H1 (cell line): ENCODE data around the gene NOLC1. TPM values are rescaled to one million over a fixed set of nuclear protein-coding genes. Genes with fewer than 3 reads are reported as not detected.

ENCODE experiments used
- CTCF ChIA-PET: fragments of 300-600 bp; sonication (Branson Sonifier 250); formaldehyde crosslinking; loops from one replicate; lab custom pipeline; 2021; ENCODE audit not compliant: partially characterized antibody; lab: Charles Lee
- POLR2A ChIA-PET: fragments of 300-600 bp; sonication (Branson Sonifier 250); formaldehyde crosslinking; loops from one replicate; lab custom pipeline; 2021; ENCODE audit warnings: inconsistent platforms; ENCODE audit not compliant: partially characterized antibody; lab: Charles Lee
- DNase-seq, 2 experiments: peaks; one replicate each; pipeline versions ENCODE4 v3.0.0 to v3.0.0-alpha.2; 2010 to 2022; ENCODE audit warnings: low spot score in 2 of 2, low read depth in 1 of 2, mixed read lengths in 1 of 2
- FAIRE-seq: peaks from 2 replicates; lab custom pipeline; 2011; peaks lifted over from hg19 to GRCh38; lab: Jason Lieb, UNC
- H2AFZ ChIP-seq: 2 replicates; pipeline ENCODE4 v1.8.1; 2012; ENCODE audit warnings: low read length, inconsistent platforms
- H2AK5ac ChIP-seq: 2 replicates; pipeline ENCODE4 v1.6.1; 2013; ENCODE audit warnings: low read depth, low read length
- H2BK120ac ChIP-seq: replicated peaks from 2 replicates; pipeline ENCODE3; 2013; ENCODE audit warnings: low read depth, low read length, inconsistent platforms
- H2BK12ac ChIP-seq: 2 replicates; pipeline ENCODE4 v1.6.1; 2013; ENCODE audit warnings: low read depth, low read length
- H2BK15ac ChIP-seq: 2 replicates; pipeline ENCODE4 v1.6.1; 2013; ENCODE audit warnings: low read length
- H2BK20ac ChIP-seq: 2 replicates; pipeline ENCODE4 v1.6.1; 2013; ENCODE audit warnings: low read length
- H2BK5ac ChIP-seq: 2 replicates; pipeline ENCODE4 v1.6.1; 2013; ENCODE audit warnings: low read depth, low read length
- H3K14ac ChIP-seq: 2 replicates; pipeline ENCODE4 v1.6.1; 2013; ENCODE audit warnings: inconsistent platforms; ENCODE audit not compliant: insufficient read length
- H3K18ac ChIP-seq: 2 replicates; pipeline ENCODE4 v1.6.1; 2013; ENCODE audit warnings: low read length; ENCODE audit errors: extremely low read depth
- H3K23ac ChIP-seq: 2 replicates; pipeline ENCODE4 v1.6.1; 2013; ENCODE audit warnings: inconsistent platforms; ENCODE audit not compliant: insufficient read length
- H3K23me2 ChIP-seq: 2 replicates; pipeline ENCODE4 v1.6.1; 2013; ENCODE audit warnings: low read depth, low read length
- H3K27ac ChIP-seq: 2 replicates; pipeline ENCODE4 v1.6.1; 2011; ENCODE audit warnings: low read depth, low read length, inconsistent platforms
- H3K27me3 ChIP-seq, 4 experiments: replicated peaks in 1 of 4; 1 replicate in 1 of 4; 2 replicates in 3 of 4; pipeline versions ENCODE4 v1.6.1 to v1.8.1; 2011 to 2013; ENCODE audit warnings: low read length in 3 of 4, mild to moderate bottlenecking in 3 of 4, inconsistent platforms in 2 of 4, mixed read lengths in 2 of 4, moderate library complexity in 1 of 4; ENCODE audit not compliant: control insufficient read depth in 3 of 4, insufficient read depth in 3 of 4; ENCODE audit errors: extremely low read depth in 1 of 4
- H3K36me3 ChIP-seq, 4 experiments: 2 replicates each; pipeline versions ENCODE4 v1.6.1 to v1.8.1; 2011 to 2013; ENCODE audit warnings: mild to moderate bottlenecking in 4 of 4, low read length in 3 of 4, moderate library complexity in 2 of 4, control low read depth in 1 of 4, inconsistent platforms in 1 of 4; ENCODE audit not compliant: insufficient read depth in 4 of 4, control insufficient read depth in 2 of 4
- H3K4ac ChIP-seq: replicated peaks from 2 replicates; pipeline ENCODE3; 2013; ENCODE audit warnings: low read length, low read depth, mixed read lengths, inconsistent platforms; ENCODE audit not compliant: insufficient read length
- H3K4me1 ChIP-seq, 4 experiments: replicated peaks in 1 of 4; 1 replicate in 1 of 4; 2 replicates in 3 of 4; pipeline versions ENCODE4 v1.6.1 to v1.8.1; 2011 to 2013; ENCODE audit warnings: low read length in 3 of 4, inconsistent platforms in 2 of 4, mixed read lengths in 1 of 4; ENCODE audit not compliant: insufficient read depth in 4 of 4, control insufficient read depth in 3 of 4
- H3K4me2 ChIP-seq, 2 experiments: 2 replicates each; pipeline versions ENCODE4 v1.6.1 to v1.8.1; 2011 to 2013; ENCODE audit warnings: low read depth in 2 of 2, low read length in 2 of 2, control low read depth in 1 of 2, inconsistent platforms in 1 of 2, mild to moderate bottlenecking in 1 of 2; ENCODE audit not compliant: insufficient read depth in 1 of 2
- H3K4me3 ChIP-seq, 4 experiments: fragments of 200-600, 300-600 bp in 1 of 4; sonication (generic), shearing (Covaris generic), sonication (Bioruptor Twin) in 1 of 4; 2 replicates each; pipeline versions ENCODE4 v1.5.1 to v1.8.1; 2011 to 2016; ENCODE audit warnings: low read length in 4 of 4, low read depth in 3 of 4, control low read depth in 2 of 4, inconsistent platforms in 2 of 4, mild to moderate bottlenecking in 2 of 4, mixed read lengths in 1 of 4, moderate library complexity in 1 of 4; ENCODE audit not compliant: insufficient read depth in 2 of 4; ENCODE audit errors: extremely low read depth in 1 of 4
- H3K56ac ChIP-seq: replicated peaks from 2 replicates; pipeline ENCODE3; 2013; ENCODE audit warnings: low read depth, mild to moderate bottlenecking, mixed read lengths, low read length, inconsistent platforms; ENCODE audit not compliant: insufficient read length
- H3K79me1 ChIP-seq: 2 replicates; pipeline ENCODE4 v1.6.1; 2013; ENCODE audit warnings: low read depth, low read length, control low read depth
- H3K79me2 ChIP-seq, 2 experiments: 2 replicates each; pipeline versions ENCODE4 v1.6.1 to v1.8.1; 2012 to 2013; ENCODE audit warnings: low read length in 2 of 2, mild to moderate bottlenecking in 2 of 2, inconsistent platforms in 1 of 2; ENCODE audit not compliant: insufficient read depth in 2 of 2, control insufficient read depth in 1 of 2
- H3K9ac ChIP-seq, 4 experiments: replicated peaks in 1 of 4; 1 replicate in 1 of 4; 2 replicates in 3 of 4; pipeline versions ENCODE4 v1.6.1 to v1.8.1; 2011 to 2013; ENCODE audit warnings: low read depth in 3 of 4, low read length in 3 of 4, control low read depth in 2 of 4, mild to moderate bottlenecking in 2 of 4, moderate library complexity in 2 of 4, inconsistent platforms in 1 of 4; ENCODE audit errors: extremely low read depth in 1 of 4
- H3K9me3 ChIP-seq, 2 experiments: 2 replicates each; pipeline versions ENCODE4 v1.6.1 to v1.8.1; 2012 to 2013; ENCODE audit warnings: mild to moderate bottlenecking in 2 of 2, moderate library complexity in 2 of 2, control low read depth in 1 of 2, inconsistent platforms in 1 of 2, low read depth in 1 of 2, low read length in 1 of 2, mixed read lengths in 1 of 2; ENCODE audit not compliant: insufficient read depth in 2 of 2
- H4K20me1 ChIP-seq, 2 experiments: replicated peaks in 1 of 2; 2 replicates each; pipeline versions ENCODE3 to v1.8.1; 2011 to 2013; ENCODE audit warnings: inconsistent platforms in 2 of 2, low read length in 2 of 2, mild to moderate bottlenecking in 1 of 2; ENCODE audit not compliant: insufficient read depth in 2 of 2, control insufficient read depth in 1 of 2
- H4K5ac ChIP-seq: 2 replicates; pipeline ENCODE4 v1.6.1; 2013; ENCODE audit warnings: low read length, low read depth, mixed read lengths, inconsistent platforms; ENCODE audit not compliant: insufficient read length
- H4K8ac ChIP-seq: 2 replicates; pipeline ENCODE4 v1.8.0; 2013; ENCODE audit warnings: mild to moderate bottlenecking, moderate library complexity, low read length, inconsistent platforms; ENCODE audit not compliant: insufficient read depth; ENCODE audit errors: extremely low read depth
- H4K91ac ChIP-seq: replicated peaks from 2 replicates; pipeline ENCODE3; 2013; ENCODE audit warnings: low read length, mixed read lengths, inconsistent platforms; ENCODE audit not compliant: insufficient read length
- EGR1 ChIP-seq: IDR thresholded peaks from 2 replicates; pipeline ENCODE4 v1.6.1; 2011; ENCODE audit warnings: low read depth, low read length, borderline replicate concordance
- FOSL1 ChIP-seq: IDR thresholded peaks from 2 replicates; pipeline ENCODE4 v1.6.1; 2011; ENCODE audit warnings: mild to moderate bottlenecking, low read depth, low read length, moderate library complexity; ENCODE audit not compliant: insufficient read depth
- GTF2F1 ChIP-seq: IDR thresholded peaks from 2 replicates; pipeline ENCODE4 v1.6.1; 2012; ENCODE audit warnings: low read depth, low read length, improper control_type of control experiment, borderline replicate concordance
- HDAC2 ChIP-seq, 2 experiments: fragments of 300-600 bp in 1 of 2; sonication (generic) in 1 of 2; IDR thresholded peaks; 2 replicates each; pipeline ENCODE4 v1.6.1; 2011 to 2012; ENCODE audit warnings: low read depth in 2 of 2, low read length in 2 of 2, mild to moderate bottlenecking in 2 of 2, moderate library complexity in 2 of 2, borderline replicate concordance in 1 of 2, inconsistent platforms in 1 of 2
- PHF8 ChIP-seq: fragments of 200-600 bp; sonication (generic); conservative IDR thresholded peaks from 2 replicates; pipeline ENCODE4 v1.7.1; 2012; ENCODE audit warnings: low read depth, mild to moderate bottlenecking, inconsistent platforms, low read length, moderate library complexity
- POLR2A ChIP-seq, 2 experiments: IDR thresholded peaks; 1 replicate in 1 of 2; 2 replicates in 1 of 2; pipeline ENCODE4 v1.6.1; 2011; ENCODE audit warnings: low read depth in 2 of 2, low read length in 2 of 2, mild to moderate bottlenecking in 2 of 2; ENCODE audit errors: control extremely low read depth in 1 of 2
- SAP30 ChIP-seq: fragments of 300-600 bp; sonication (generic); IDR thresholded peaks from 2 replicates; pipeline ENCODE4 v1.7.1; 2012; ENCODE audit warnings: low read length, moderate library complexity, mild to moderate bottlenecking, inconsistent platforms; ENCODE audit not compliant: insufficient read depth, insufficient replicate concordance
- SRF ChIP-seq: IDR thresholded peaks from 2 replicates; pipeline ENCODE4 v1.6.1; 2011; ENCODE audit warnings: mild to moderate bottlenecking, low read depth, low read length, moderate library complexity
- TAF1 ChIP-seq: IDR thresholded peaks from 2 replicates; pipeline ENCODE4 v1.6.1; 2011; ENCODE audit warnings: mild to moderate bottlenecking, low read depth, low read length
- YY1 ChIP-seq: IDR thresholded peaks from 2 replicates; pipeline ENCODE4 v1.6.1; 2011; ENCODE audit warnings: low read depth, mild to moderate bottlenecking, low read length
- WGBS, 2 experiments: shearing (Covaris generic) in 1 of 2; methylation state at CpG; one replicate each; pipeline versions ENCODE4 v1.1.6 to v1.1.7; 2013 to 2015; ENCODE audit warnings: low lambda C conversion rate in 2 of 2, mixed read lengths in 2 of 2, inconsistent platforms in 1 of 2, low coverage in 1 of 2, missing lambda C conversion rate in 1 of 2; ENCODE audit not compliant: insufficient replicate concordance in 2 of 2, insufficient coverage in 1 of 2, insufficient read length in 1 of 2; ENCODE audit errors: extremely low coverage in 1 of 2, missing lambda C conversion rate in 1 of 2; 5-methylcytosine and 5-hydroxymethylcytosine counted together
- polyA plus RNA-seq, 7 experiments: library from polyadenylated mRNA; depleted of rRNA in 3 of 7; stranded (reverse) in 5 of 7; unstranded in 2 of 7; fragments of >200 nt in 5 of 7; fragments of 200-250 nt in 2 of 7; gene quantifications; 1 replicate in 5 of 7; 2 replicates in 1 of 7; 4 replicates in 1 of 7; pipeline versions ENCODE4 v1.2.1 to v1.2.3, GENCODE V29; 2011 to 2013; ENCODE audit warnings: missing spikeins in 2 of 7, mixed read lengths in 2 of 7
- total RNA-seq: library from RNA; stranded (reverse); fragmentation: NEBNext Ultra II Directional; extraction: Animal tissue kit (Norgen Biotek cat#: 25700); gene quantifications from 2 replicates; pipeline ENCODE4 v1.2.1, GENCODE V29; 2021

Gene NOLC1
- total and polyA plus RNA-seq, 2 of the 8 experiments (the other 6 are each of a cell fraction or from before 2014, with no cell fraction given): 86.3 to 191 TPM

DNA sequence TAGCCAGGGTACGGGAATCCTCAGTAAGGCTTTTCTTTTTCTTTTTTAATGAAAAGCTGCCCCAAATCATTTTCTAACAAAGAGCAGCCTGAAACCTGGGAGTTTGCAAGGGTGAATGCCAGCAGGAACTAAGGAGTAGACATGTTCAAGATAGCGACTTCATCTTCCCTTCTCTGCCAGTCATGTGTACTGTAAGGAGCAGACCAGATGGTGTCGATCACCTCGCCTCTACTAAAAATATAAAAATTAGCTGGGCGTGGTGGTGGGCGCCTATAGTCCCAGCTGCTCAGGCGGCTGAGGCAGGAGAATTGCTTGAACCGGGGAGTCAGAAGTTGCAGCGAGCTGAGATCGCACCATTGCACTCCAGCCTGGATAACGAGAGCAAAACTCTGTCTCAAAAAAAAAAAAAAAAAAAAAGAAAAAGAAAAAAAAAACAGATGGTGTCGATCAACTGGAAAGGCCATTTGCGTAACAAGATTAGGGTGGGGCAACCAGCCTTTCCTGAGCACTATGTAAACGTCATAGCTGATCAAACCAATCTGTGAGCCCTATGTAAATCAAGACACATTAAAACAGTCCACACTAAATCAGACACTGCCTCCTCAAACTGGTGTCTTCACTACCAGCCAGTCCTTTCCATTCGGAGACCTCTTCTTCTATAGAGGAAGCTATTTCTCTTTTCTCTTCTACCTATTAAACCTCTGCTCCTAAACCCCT is 33.8 kb downstream of the NOLC1 start:
- H4K8ac ChIP-seq: no peak overlapping the region
- no peak overlapping the region for H3K4me2 ChIP-seq
- TF ChIP-seq PHF8 (no peak), FOSL1 (no peak), SRF (no peak), HDAC2 (IDR thresholded peaks at IDR 0.05; ENCODE audit: borderline replicate concordance in 1 of 2, low read depth in 2 of 2, low read length in 2 of 2) (no peak), TAF1 (no peak), YY1 (no peak), SAP30 (no peak), GTF2F1 (no peak), POLR2A (IDR thresholded peaks at IDR 0.05; ENCODE audit: control extremely low read depth in 1 of 2, low read depth in 2 of 2, low read length in 2 of 2) (no peak), EGR1 (no peak)
- TF ChIP-seq, all 59 proteins: peak for 0
- Histone ChIP-seq H4K5ac (no peak overlapping the region), H2AFZ (no peak overlapping the region), H3K23me2 (no peaks in the 10 kb centered on the region), H3K36me3 (no peaks in the 10 kb centered on the region), H3K14ac (no peak overlapping the region), H2BK12ac (no peak overlapping the region), H3K4ac (no peak overlapping the region), H3K27me3 (no peaks in the 10 kb centered on the region), H3K27ac (no peak overlapping the region), H2BK5ac (no peak overlapping the region), H2BK120ac (no peak overlapping the region), H3K4me1 (no peaks in the 10 kb centered on the region), H4K20me1 (no peaks in the 10 kb centered on the region), H3K79me2 (no peaks in the 10 kb centered on the region), H3K18ac (no peak overlapping the region), H3K23ac (no peak overlapping the region), H3K4me3 (no peak overlapping the region), H2BK15ac (no peak overlapping the region), H3K9ac (no peak overlapping the region), H4K91ac (no peak overlapping the region), H3K9me3 (peaks cover 13 to 23% of the 10 kb centered on the region in 2 experiments; a peak in 3 of 4 replicates), H2BK20ac (no peak overlapping the region), H3K56ac (no peak overlapping the region), H2AK5ac (no peak overlapping the region), H3K79me1 (no peaks in the 10 kb centered on the region)
- CTCF ChIA-PET: interaction anchor here (0.9 to 1.4 kb wide), 3 partner anchors 16 to 121 kb away, joined by 3 to 4 read pairs (median 3); no protein-coding TSS in a partner anchor
- POLR2A ChIA-PET: no interaction called here
- FAIRE-seq: no peak
- DNase-seq: no peak
- WGBS, 2 experiments: 91% methylated on average over 12 of the region's 15 CpGs; no CpG with 5 or more reads in 1 of the 2 experiments
